ENCODE data around the gene FGF6.

GRCh38 chr12:4412465-4412864 lies 33.1 kb downstream of the FGF6 start:
- no peak for TF ChIP-seq CTCF (IDR thresholded peaks at IDR 0.05; ENCODE audit: low read depth, low read length, poor library complexity, severe bottlenecking)
- no peak for TF ChIP-seq EZH2phosphoT487 (IDR thresholded peaks at IDR 0.05; ENCODE audit: borderline replicate concordance, low read length)

Measured in DOHH2 (cell line).